GM19193 (cell line): ENCODE results near the gene DEGS2.

Experiments
- POLR2A ChIP-seq: IDR thresholded peaks from 4 replicates; pipeline ENCODE4 v1.6.1; 2011; ENCODE audit not compliant: insufficient read depth, insufficient read length; ENCODE audit errors: extremely low read depth

The DEGS2 gene

DNA sequence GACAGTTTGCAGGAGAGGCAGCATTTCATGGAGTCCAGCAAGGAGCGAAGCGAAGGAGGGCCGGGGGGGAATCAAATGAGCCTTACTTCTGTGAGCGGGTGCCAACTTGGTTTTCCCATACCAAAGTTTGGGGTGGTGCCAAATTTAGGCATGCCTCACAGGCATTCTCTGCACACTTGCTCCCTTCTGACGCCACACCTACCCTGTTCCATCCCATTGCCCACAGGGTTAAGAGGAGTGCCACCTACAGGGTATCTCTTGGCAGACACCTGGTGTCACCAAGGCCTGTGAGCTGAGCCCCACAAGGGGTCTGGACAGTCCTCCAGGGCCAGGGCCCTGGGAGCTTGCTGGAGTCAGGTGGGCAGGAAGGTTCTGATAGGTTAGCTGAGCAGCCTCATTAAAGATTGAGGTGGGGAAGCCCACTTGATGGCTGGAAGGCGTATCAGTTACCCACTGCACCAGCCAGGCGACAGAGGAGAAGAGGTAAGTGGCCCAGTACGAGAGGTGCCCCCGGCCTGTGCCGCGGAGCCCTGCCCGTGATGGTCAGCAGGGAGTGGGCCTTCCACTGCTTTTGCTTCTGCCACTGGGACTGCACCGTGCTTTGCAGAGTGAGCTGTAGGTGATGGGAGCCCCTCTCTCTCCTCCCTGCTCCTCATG, 45.2 kb downstream of the DEGS2 start:
- TF ChIP-seq POLR2A = no peak

- no peak for TF ChIP-seq POLR2A
Measured at GRCh38 chr14:100111931-100112704, 47.3 kb downstream of the DEGS2 start.

DNA sequence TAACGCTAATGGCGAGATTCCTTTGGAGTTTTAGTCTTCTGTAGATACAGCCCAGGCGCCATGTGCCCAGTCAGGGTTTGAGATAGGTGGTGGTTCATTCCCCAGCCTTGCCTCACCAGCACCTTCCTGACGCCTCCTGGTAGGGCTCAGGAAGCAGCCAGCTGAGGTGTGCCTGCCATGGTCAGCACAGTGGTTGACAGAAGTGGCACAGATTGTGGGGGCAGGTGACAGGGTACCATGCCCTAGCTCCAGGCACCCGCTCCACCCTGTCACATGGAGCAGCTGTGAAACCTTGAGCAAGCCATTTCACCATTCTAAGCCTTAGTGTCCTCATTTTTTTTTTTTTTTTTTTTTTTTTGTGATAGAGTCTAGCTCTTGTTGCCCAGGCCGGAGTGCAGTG, 48.6 kb downstream of the DEGS2 start:
- no peak for TF ChIP-seq POLR2A

- no peak for TF ChIP-seq POLR2A
Measured at GRCh38 chr14:100109594-100109955, 49.9 kb downstream of the DEGS2 start.

- no peak for TF ChIP-seq POLR2A
Measured at GRCh38 chr14:100108840-100109593, 50.4 kb downstream of the DEGS2 start.

DNA sequence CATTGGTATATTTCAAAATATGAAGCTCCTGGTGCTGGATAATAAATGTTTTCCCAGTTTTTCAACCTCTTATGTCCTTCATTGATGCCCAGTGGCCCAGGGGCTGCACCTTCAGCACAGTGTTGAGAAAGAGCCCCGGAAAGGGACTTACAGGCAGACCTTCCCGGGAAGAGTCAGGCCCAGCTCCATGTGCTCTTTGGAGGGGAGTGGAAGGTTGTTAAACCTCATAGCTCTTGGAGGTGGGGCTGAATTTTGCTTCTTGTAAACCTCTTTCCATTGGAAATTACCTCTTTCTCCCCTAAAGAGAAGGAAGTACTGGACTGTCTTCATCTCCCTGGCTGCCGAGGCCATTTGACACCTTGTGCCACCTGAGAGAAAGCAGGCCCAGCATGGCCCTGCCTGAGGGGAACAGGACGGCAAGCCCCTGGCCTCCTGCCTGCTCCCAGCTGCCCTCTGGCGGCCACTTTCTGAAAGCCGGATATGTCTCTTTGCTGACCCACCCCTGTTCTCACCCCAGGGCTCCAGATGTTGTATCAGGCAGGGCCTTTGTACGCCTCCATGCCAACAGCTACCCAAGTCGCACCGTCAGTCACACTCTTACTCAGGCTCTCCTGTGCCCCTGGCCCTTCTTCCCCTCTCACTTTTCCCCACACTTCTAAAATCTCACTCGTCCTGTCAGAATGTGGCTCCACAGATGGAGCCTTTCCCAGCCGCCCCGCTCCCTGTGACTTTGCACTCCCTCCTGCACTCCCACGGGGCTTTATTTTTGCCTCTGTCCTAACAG, 51.2 kb downstream of the DEGS2 start:
- no peak for TF ChIP-seq POLR2A

DNA sequence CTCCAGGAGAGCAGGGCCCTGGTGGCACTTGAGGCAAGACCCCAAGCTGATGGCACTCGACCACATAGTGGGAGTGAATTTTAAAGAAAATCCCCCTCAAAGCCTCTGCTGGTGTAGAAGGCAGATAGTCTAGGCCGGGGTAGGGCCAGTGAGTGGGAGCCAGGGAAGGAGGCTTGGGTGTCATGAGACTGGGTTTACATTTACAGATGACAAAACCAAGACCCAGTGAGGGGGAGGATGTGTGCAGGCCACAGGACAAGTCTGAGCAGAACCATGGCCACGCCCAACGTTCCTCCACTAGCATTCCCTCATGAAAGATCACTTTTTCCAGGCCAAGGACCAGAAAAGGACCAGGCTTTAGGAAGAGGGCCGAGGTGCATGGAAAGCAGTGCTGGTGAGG, 52.2 kb downstream of the DEGS2 start:
- TF ChIP-seq POLR2A = no peak

- no peak for TF ChIP-seq POLR2A
Measured at GRCh38 chr14:100106250-100107112, 53.0 kb downstream of the DEGS2 start.

GRCh38 chr14:100105357-100106169, 53.9 kb downstream of the DEGS2 start:
- TF ChIP-seq POLR2A = no peak

DNA sequence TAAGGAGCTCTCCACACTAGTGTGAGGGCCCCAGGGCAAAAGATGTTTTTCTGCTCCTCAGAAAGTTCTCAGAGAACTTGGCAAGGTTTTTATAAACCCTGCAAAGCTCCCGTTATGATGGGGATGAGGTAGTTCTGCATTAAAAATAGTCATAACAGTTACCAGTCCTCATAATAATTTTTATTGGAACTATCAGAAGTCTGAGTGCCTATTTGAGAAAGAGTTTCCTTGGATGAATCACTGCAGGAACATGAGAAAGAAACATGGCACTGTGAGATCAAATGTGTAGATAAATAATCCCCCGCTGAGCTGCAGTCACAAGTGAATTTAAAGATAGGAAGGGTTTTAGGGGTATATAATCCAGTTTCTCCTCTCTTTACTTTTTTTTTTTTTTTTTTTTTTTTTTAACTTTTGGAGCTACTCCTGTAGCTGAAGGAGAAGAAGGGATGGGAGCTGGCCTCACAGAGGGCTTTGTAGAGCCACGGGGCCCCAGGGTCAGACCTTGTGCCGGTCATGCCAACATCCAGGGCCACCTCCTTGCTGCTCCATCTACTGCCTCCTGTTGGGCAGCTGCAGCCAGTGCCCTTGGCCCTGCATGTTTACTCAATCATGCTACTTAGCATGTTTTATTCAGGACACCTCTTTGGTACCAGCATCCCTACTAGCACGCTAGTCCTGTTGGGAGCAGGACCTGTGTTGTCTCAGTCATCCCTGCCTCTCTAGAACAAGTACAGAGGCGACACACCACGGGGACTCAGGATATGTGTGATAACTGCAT, 54.7 kb downstream of the DEGS2 start:
- TF ChIP-seq POLR2A = no peak

- TF ChIP-seq POLR2A = no peak
Measured at GRCh38 chr14:100104006-100104352, 55.5 kb downstream of the DEGS2 start.

DNA sequence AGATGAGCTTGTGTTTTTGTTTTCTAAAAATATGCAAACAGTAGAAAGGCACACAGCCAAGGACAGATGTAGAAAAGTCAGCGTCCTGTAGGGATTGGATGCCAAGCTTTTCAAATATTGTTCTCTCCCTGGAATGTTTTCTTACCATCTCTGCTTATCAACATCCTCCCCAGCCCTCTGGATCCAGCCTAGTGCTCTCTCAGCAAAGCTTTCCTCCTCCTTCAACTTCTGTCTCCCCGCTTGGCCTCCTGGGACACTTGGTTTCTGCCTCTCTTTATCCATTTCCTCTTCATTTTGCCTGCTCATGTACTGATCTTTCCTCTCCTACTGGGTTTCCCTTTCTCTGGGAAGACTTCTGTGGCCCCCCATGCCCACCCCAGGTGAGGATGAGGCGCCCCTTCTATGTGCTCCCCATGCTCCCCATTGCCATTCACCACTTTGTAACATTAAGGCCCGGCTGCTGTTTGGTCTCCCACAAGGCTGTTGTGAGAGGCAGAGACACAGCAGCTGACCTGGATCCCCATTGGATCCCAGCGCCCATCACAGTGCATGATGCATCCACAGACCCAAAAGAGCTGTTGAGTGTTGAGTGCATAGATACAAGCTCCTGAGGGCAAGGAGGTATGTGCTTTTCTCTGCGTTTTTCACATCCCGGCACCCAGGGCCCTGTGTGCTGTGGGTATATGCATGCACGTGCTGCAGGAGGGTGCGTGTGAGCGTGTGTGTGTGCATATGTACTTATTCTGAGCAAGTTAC, 56.0 kb downstream of the DEGS2 start:
- TF ChIP-seq POLR2A = no peak

GRCh38 chr14:100102156-100102785, 57.2 kb downstream of the DEGS2 start:
- no peak for TF ChIP-seq POLR2A
